ENCODE results near the gene CNNM4.

The CNNM4 gene

DNA sequence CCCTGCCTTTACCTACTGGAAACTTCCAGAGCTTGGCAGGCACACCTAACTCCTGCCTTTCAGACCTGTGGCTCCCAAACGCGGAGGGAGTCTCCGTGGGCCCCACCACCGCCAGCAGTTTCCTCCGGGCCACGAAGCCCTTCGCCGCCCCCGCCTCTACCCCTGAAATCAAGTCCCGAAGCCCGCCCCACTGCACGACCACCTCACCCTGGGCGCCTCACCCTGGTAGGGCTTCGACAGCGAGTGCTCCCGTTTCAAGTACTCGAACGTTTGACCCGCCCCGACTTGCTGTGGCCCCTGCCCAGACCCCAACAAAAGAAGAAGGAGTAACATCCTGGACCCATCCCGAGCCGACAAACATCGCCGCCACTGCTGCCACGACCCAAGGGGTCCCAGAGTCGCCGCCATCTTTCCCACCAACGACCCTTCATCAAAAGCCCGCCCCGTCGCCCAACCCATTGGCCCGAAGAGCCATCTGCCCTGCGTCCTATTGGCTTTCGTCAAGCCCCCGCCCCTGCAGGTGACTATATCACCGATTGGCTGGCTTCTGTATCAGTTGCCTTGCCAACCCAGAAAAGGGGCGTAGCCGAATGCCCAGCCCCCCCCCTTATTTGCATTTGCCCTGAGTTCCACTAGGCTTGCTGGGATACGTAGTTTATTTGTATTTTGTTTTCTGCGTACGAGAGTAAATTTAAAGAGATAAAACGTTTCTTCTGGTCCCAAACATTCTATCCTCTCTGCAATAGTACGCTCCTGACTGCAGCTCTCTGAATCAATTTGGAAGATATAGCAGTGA lies 20.9 kb upstream of the CNNM4 start, which contains the start of gene LMAN2L:
TSS of gene LMAN2L (minus strand) at position 432 of the 796 bp plus-strand sequence. CDS start at position 408, 24 bp downstream.
- TF ChIP-seq CTCF (IDR thresholded peaks at IDR 0.05; ENCODE audit: low read length, missing control alignments) = no peak
- peak; percentile 97 for DNase-seq (ENCODE audit: low read depth)
- H3K4me3 ChIP-seq (replicated peaks; ENCODE audit: low read depth, low read length) = peak within 1 kb of the TSS; percentile 92

- DNase-seq (ENCODE audit: low read depth) = no peak
- no peak overlapping the region for H3K4me3 ChIP-seq (replicated peaks; ENCODE audit: low read depth, low read length)
- no peak for TF ChIP-seq CTCF (IDR thresholded peaks at IDR 0.05; ENCODE audit: low read length, missing control alignments)
Observed at GRCh38 chr2:96747061-96747617, 13.6 kb upstream of the CNNM4 start.

GRCh38 chr2:96751800-96752199 lies 8.9 kb upstream of the CNNM4 start:
- no peak for TF ChIP-seq CTCF (IDR thresholded peaks at IDR 0.05; ENCODE audit: low read length, missing control alignments)
- H3K4me3 ChIP-seq (replicated peaks; ENCODE audit: low read depth, low read length) = no peak overlapping the region

DNA sequence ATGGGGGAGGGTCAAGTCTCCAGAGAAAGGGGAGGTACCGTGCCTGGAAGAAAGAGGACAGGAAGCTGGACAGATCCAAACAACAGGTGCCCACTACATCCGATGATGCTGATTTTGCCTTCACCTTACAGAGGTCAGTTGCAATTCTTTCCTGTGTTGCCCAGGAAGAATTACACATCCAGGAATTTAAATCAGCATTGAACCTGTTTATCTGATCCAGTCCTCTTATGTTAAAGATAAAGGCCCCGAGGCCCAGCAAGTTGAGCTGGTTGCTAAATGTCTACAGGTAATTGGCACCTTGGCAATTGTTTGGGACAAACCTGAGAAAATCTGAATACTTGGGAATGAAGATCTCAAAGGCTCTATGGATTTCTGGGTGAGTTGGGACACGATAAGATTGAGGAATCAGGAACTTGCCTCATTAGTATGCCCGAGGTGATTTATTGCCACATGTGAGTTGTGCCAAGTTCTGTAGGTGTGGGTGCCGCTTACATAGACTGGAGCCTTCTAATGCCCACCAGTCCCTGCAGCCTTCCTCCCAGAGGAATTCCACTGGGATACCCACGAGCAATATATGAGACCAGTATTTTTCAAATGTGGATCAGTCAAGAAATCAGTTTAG lies 6.9 kb upstream of the CNNM4 start:
- DNase-seq (ENCODE audit: low read depth) = no peak
- H3K4me3 ChIP-seq (replicated peaks; ENCODE audit: low read depth, low read length) = no peak overlapping the region
- TF ChIP-seq CTCF (IDR thresholded peaks at IDR 0.05; ENCODE audit: low read length, missing control alignments) = no peak

More at GRCh38 chr2:96751800-96752199, 8.9 kb upstream of the CNNM4 start:
- DNase-seq (ENCODE audit: low read depth) = no peak

GRCh38 chr2:96754317-96754716 lies 6.4 kb upstream of the CNNM4 start:
- H3K4me3 ChIP-seq (replicated peaks; ENCODE audit: low read depth, low read length) = no peak overlapping the region
- TF ChIP-seq CTCF (IDR thresholded peaks at IDR 0.05; ENCODE audit: low read length, missing control alignments) = no peak
- DNase-seq (ENCODE audit: low read depth) = no peak

DNA sequence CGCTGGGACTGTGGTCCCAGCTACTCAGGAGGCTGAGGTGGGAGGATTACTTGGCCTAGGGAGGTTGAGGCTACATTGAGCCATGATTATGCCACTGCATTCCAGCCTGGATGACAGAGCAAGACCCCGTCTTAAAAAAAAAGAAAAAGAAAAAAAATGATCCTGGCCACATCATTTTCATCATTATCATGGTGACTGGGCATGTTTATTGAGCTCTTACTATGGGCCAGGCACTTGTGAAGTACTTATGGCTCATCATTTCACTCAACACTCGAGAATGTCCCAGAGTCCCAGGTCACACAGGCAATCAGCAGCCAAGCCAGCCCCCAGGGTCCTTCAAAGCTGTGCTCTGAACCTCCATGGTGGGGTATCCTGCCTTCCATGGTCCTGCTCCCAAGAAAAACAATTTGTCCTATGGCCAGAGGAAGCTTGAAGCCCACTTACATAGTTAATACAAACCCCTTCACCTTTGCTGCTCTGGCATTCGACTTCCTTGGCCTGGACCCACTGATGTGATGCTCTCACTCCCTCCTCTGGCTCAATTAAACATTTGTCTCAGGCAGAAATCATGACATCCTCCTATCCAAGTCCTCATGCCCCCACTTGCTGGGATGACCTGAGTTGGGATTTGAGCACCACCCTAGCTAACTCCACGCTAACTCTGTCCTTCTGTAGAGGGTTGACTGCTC lies 3.8 kb upstream of the CNNM4 start:
- no peak for DNase-seq (ENCODE audit: low read depth)
- H3K4me3 ChIP-seq (replicated peaks; ENCODE audit: low read depth, low read length) = no peak overlapping the region
- TF ChIP-seq CTCF (IDR thresholded peaks at IDR 0.05; ENCODE audit: low read length, missing control alignments) = no peak
